ENCODE data around the gene KDM7A.
A peak's percentile ranks its signal among the peaks of the same experiment; 100 is the strongest.
"Not testable (repeated sequence)": the region's sequence is repeated elsewhere in the genome, so short reads cannot be mapped to it uniquely, and the experiment has no call there.

The KDM7A gene

DNA sequence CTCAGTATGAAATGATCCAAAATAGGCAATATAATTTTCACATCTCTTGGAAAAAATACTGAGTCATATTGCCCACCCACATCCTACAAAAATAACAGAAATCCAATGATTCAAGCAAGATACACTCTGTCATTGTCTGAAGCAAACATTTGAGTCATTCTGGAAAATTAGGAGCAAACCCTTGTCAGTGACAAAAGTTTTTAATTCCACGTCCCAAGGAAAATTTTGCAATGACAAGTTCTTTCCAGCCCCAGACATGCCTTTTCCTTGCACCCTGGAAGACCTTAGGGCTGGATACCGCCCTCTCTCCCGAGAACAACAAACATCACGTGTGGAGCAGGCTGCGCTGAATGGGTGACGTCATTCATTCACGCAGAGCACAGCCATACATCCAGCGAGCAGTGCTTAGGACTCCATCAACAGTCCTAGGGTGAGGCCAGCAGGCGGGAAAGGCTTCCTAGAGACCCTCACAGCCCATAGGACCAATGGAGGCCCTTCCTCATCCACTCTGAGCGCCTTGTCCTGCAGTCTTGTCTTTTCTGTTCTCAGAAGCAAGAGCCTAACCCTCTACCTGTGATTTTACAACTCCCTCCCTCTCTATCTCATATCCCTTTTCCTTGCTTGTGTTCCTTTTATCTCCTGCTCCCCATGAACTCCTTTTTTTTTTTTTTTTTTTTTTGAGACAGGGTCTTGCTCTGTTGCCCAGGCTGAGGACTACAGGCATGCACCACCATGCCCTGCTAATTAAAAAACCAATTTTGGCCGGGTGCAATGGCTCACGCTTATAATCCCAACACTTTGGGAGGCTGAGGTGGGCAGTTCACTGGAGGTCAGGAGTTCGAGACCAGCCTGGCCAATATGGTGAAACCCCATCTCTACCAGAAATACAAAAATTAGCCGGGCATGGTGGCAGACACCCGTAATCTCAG is 23.5 kb upstream of the KDM7A start:
- no peak for DNase-seq (ENCODE audit: low read depth, low spot score)

DNA sequence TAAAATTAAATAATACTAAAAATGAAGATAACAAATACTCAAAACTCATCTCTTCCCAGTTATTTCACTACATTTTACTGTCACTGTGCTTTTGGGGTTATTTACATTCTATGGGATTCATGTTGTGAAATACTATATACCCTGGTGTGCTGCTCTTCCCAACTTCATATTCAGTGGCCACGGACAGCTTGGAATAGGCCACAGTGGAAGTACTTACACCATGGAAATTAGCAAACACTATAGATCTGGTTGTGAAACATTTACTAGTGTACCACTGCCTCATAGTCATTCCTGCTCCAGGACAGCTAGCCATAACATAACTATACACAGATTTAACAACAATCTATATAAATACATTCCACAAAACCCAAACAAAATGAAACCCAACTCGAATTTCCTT is 21.2 kb upstream of the KDM7A start:
- DNase-seq (ENCODE audit: low read depth, low spot score) = no peak

GRCh38 chr7:140197218-140197890 is 20.6 kb upstream of the KDM7A start:
- DNase-seq (ENCODE audit: low read depth, low spot score) = no peak

GRCh38 chr7:140196361-140197217 is 19.8 kb upstream of the KDM7A start:
- no peak for DNase-seq (ENCODE audit: low read depth, low spot score)

DNA sequence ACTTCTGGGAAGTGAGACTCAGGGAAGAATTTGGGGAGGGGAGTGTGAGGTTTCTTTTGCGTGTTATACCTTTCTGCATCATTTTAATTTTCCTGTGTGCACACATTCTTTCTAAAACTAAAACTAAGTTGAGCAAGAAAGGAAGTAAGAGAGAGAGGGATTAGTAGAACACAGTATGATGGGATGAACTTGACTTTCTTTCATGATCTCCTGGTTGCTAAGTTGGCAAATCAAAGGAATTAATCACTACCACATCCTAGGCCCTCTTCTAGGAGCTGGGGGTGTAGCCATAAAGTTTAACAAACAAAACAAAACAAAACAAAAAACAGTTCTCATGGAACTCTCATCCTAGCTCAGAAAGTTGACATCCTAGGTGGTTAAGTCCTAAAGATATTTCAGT is 19.1 kb upstream of the KDM7A start:
- DNase-seq (ENCODE audit: low read depth, low spot score) = no peak

DNA sequence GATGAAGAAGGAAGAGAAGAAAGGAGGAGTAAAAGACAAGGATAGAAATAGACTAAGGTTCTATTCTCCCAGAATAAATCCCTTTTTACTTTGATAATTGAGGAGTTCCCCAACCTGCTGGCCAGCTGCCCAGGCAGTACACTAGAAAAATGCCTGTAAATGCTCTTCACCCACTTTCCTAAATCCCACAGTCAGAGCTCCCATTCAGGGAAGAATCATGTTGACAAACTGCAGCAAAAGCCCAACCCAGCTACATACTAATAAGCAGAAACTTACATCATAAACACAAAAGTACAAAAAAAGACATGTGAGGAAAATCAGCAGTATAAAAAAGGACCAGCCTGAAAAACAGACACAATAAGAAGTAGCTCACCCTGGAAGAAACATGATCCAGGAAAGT is 15.8 kb upstream of the KDM7A start:
- DNase-seq (ENCODE audit: low read depth, low spot score) = no peak

DNA sequence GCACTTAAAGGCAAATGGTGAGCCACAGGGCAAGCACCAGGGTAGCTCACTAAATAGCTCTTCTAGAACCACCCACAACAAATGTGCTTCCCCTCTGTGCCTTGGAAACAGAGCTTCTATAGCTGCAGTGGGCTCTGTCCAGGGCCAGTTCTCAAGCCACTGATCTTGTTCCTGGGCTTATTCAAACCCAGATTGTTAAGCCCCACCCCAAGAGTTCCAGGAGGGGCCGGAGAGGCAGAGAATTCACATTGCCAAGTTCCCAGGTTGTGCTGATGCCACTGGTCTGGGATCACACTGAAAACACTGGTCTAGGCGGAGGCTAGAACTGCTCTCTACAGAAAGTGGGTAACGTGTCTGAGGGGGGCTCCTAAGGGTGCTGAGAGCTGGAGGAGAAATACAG is 15.4 kb upstream of the KDM7A start:
- no peak for DNase-seq (ENCODE audit: low read depth, low spot score)

DNA sequence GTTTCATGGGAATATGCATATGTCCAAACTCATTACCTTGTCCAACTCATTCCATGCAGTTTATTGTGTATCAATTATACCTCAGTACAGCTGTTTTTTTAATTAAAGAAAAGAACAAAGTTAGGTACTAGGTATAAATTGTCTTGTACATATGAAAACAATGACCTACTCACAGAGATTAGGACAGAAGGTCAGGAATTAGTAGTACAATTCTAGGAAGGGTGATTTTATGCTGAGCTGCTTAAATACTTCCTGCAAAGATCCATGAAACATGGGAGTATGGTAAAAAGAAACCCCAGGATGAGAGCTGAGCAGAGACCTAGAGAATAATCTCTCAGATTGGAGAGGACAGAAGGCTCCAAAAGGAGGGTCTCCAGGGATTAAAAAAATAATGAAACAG is 13.8 kb upstream of the KDM7A start:
- no peak for DNase-seq (ENCODE audit: low read depth, low spot score)

GRCh38 chr7:140189917-140190316 is 13.1 kb upstream of the KDM7A start:
- no peak for DNase-seq (ENCODE audit: low read depth, low spot score)

DNA sequence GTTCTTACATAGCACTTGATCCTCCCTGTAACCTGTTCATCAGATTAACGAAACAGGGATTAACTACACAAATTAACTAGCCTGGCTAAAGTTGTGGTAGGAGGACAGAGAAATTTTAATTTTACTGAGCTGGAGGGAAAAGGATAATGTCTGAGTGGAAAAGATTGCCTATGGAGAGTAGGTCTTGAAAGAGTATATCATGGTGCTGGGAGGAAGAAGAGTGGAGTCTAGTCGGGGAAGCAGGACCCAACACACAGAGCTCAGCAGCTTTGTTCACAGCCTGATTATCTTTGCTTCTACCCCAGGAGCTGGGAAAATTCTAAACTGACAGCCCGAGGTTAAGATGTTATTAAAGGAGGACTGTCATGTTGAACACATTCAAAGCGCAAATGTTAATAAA is 6.1 kb upstream of the KDM7A start:
- DNase-seq (ENCODE audit: low read depth, low spot score) = no peak

- DNase-seq (ENCODE audit: low read depth, low spot score) = no peak
Measured at GRCh38 chr7:140179339-140179738, 2.6 kb upstream of the KDM7A start.

DNA sequence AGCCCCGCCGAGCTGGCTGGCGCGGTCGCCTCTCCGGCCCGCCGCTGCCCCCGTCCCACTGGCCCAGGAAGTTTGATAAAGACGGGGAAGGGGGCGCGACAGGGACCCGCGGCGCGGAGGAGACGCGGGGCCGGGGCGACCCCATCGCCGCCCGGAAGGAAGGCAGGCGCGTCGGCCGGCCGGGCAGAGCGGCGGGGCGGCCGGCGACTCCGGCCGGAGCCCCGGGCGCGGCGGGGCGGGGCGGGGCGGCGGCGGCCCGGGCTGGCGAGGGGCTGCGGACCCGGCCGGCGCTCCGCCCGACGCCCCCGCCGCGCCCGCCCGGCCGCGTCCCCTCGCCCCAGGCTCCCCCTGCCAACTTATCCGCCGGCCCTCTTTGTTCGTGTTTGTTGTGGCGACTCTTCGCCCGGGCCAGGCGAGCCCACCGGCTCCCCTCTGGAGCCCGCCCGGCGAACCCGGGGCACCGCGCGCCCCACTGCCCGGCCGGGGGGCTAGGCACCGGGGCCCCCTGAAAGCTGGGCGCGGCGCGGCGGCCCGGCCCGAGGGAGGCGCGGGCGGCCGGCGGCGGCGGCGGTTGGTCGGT is 571 bp downstream of the KDM7A start:
- DNase-seq (ENCODE audit: low read depth, low spot score) = no peak

DNA sequence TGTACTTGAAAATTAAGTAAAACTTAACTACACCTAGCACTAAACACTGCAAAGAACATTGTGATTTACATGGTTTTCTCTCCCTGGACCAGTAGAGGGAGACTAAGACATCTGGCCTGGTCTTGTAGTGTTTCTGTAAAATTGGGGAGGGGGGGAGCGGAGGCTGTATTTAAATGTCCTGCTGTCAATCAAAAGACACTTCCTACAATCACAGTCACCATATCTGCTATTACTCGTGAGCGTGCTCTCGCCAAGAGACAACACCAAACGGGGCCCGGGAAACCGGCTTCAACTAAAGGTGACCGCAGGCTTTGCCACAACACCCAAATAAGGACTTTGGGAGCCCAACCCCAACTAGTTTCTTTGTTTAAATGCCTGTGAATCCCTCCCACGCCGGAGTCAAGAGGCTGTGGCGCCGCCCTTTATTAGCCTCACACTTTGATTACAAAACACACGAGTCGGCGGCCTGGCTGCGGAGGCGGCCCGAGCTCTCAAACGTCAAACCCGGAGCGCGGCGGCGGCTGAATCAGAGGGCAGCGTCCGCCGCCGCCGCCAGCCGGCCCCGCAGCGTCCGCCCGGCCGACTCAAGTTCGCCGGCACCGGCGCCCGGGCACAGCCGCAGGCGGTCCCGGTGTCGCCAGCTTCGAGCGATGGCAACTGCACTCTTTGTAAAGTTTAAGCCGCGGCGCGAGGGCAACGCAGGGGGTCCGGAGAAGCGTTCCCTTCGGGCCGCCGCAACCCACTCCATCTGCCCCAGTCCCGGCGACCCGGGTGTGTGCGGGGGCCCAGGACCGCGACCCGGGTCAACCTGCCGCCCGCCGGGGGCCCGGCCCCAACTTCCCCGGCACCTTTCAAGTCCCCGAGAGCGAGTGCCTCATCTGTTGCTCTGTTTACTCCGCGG is 1.3 kb downstream of the KDM7A start:
- DNase-seq (ENCODE audit: low read depth, low spot score) = peak; percentile 71

- DNase-seq (ENCODE audit: low read depth, low spot score) = no peak
Measured at GRCh38 chr7:140174217-140174616, 2.6 kb downstream of the KDM7A start.

- DNase-seq (ENCODE audit: low read depth, low spot score) = no peak
Measured at GRCh38 chr7:140170375-140170774, 6.4 kb downstream of the KDM7A start.

DNA sequence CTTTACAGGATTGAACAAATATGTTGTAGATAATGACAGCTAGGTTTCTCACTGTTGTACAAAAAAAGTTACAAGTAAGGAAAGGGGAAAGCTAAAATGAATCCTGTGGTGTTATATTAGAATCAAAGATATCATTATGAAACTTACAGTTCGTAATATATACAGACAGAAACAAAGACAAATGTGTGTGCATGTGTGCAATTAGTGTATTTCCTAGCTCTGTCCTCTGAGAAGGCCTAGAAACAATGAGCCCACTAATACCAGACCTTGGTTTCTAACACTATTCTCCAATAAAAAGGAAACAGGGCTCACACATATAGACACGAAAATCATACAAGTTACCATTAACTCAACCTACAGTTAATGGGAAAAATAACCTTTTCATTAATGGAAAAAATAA is 8.0 kb downstream of the KDM7A start:
- DNase-seq (ENCODE audit: low read depth, low spot score) = no peak

- DNase-seq (ENCODE audit: low read depth, low spot score) = no peak
Measured at GRCh38 chr7:140165422-140165821, 11.4 kb downstream of the KDM7A start.

DNA sequence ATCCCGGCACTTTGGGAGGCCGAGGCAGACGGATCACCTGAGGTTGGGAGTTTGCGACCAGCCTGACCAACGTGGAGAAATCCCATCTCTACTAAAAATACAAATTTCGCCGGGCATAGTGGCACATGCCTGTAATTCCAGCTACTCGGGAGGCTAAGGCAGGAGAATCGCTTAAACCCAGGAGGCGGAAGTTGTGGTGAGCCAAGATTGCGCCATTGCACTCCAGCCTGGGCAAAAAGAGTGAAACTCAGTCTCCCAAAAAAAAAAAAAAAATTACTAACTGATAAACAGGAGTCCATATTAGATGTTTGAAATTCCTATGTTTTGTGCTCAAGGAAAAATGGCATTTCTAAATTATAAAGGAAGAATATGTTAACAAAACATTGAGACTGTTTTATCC is 14.7 kb downstream of the KDM7A start:
- not testable (repeated sequence) for DNase-seq (ENCODE audit: low read depth, low spot score)

DNA sequence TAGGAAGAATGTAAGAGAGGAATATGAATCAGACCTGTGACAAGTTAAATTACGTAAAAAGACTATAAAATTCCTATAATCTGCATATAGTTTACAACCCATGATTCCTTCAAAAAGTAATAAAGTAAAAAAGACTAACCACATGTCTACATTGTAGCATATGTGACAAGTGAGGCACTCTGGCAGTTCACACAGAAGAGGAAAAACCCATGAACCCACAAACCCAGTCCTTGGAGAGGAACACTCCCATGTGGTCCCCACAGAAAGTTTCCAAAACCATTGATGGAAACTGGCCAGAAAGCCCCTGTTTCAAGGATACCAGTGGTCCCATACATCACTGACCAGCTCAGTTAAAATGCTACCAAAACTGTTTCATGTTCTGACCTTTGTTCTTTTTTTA is 15.7 kb downstream of the KDM7A start:
- no peak for DNase-seq (ENCODE audit: low read depth, low spot score)

- DNase-seq (ENCODE audit: low read depth, low spot score) = no peak
Measured at GRCh38 chr7:140160308-140160707, 16.5 kb downstream of the KDM7A start.

DNA sequence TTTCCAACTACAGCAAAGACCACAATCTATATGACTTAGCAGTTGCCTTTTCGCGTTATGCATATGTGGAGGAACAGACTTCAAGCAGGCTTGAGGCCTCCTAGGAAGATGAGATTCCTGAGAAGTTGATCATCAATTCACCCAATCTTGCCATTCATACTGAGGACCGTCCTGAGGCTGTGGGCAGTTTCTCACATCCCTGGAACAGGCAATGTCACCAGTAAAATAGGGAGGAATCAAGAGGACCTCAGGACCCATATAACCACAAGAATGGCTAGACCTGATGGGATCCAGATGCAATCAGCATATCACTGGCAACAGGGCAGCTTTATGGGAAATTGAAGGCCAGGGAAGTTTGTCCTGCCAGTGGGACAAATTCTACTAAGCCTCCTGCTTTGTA is 17.3 kb downstream of the KDM7A start:
- no peak for DNase-seq (ENCODE audit: low read depth, low spot score)
